ENCODE results near the gene IFNA6.

IFNA6 gene

GRCh38 chr9:21316032-21316842 lies 34.5 kb downstream of the IFNA6 start:
- no peak overlapping the region for H3K4me3 ChIP-seq (ENCODE audit: low read depth, low read length)
- no peak for DNase-seq (ENCODE audit: low read depth)
- TF ChIP-seq CTCF (conservative IDR thresholded peaks at IDR 0.05; ENCODE audit: low read depth, low read length): no peak

- DNase-seq (ENCODE audit: low read depth): no peak
- no peak for TF ChIP-seq CTCF (conservative IDR thresholded peaks at IDR 0.05; ENCODE audit: low read depth, low read length)
- H3K4me3 ChIP-seq (ENCODE audit: low read depth, low read length): no peak overlapping the region
These were observed 36.5 kb downstream of the IFNA6 start for GRCh38 chr9:21314152-21314551.

GRCh38 chr9:21311889-21312288 lies 38.8 kb downstream of the IFNA6 start:
- TF ChIP-seq CTCF (conservative IDR thresholded peaks at IDR 0.05; ENCODE audit: low read depth, low read length): no peak
- no peak overlapping the region for H3K4me3 ChIP-seq (ENCODE audit: low read depth, low read length)
- no peak for DNase-seq (ENCODE audit: low read depth)

GRCh38 chr9:21305213-21305612 lies 45.5 kb downstream of the IFNA6 start, which contains the start of gene IFNA5:
Gene IFNA5 (minus strand): TSS chr9:21305313. CDS start chr9:21305256, 57 bp downstream.
- no peak for TF ChIP-seq CTCF (conservative IDR thresholded peaks at IDR 0.05; ENCODE audit: low read depth, low read length)
- H3K4me3 ChIP-seq (ENCODE audit: low read depth, low read length): no peak within 1 kb of the TSS
- DNase-seq (ENCODE audit: low read depth): no peak
